Fibroblast of pulmonary artery (primary cell): ENCODE data around the gene TMEM266.

Experiments used
- DNase-seq: peaks from one replicate; pipeline ENCODE4 v3.0.0-alpha.2; 2010; ENCODE audit warnings: low read depth
- H3K4me3 ChIP-seq: replicated peaks from 2 replicates; pipeline ENCODE4 v1.5.1; 2011; ENCODE audit warnings: low read depth, mild to moderate bottlenecking, control low read depth, low read length, moderate library complexity
- CTCF ChIP-seq: IDR thresholded peaks from 2 replicates; pipeline ENCODE4 v1.5.1; 2011; ENCODE audit warnings: mild to moderate bottlenecking, control low read depth, low read length, inconsistent platforms; ENCODE audit errors: missing control alignments

The TMEM266 gene

DNA sequence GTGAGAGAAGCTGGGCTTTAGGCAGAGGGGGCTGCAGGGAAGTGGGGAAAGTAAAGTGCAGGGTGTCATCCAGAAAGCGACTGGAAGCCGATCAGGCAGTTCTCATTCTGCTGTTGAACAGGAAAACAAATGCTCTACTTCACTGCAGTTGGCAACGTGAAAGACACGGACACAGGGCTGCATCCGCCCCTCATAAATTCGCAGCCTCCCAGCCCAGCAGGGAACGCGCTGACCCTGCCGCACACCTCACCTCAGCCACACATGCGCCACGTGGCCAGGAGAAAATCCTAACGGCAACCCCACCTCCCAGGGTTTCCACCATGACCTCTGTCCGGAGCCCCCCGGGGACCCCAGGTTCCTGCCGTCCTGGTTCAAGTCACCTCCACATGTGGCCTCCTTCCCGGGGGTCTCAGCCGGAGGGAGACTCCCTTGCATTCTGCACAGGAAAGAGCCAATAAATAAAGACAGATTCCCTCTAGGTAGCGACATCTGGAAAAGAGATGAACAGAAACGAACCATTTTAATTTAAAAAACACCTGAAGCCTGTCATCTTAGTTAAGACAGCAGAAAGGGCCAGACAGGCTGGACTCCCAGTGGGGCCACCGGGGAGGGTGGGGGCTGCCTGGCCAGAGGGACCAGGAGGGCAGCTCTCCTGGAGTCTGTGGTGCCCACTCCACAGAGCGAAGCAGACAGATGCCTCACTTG, 118.7 kb downstream of the TMEM266 start:
- no peak overlapping the region for H3K4me3 ChIP-seq
- DNase-seq: no peak
- TF ChIP-seq CTCF: no peak

DNA sequence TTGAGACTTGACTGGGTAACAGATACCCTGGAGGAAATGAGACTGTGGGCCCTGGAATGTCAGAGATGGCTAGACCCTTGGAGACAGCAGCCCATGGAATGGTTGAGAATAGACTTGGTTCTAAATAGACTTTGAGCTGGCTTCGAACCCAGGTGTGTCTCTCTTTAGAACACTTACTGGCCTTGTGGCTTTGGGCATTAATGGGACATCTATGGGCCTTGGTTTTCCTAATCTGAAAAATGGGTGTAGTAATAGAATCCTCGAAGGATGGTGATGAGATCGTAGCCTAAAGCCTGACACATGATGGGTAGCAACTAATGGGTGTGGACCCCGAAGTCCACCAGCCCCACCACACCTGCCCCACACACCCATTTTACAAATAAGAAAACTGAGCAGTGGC, 119.2 kb downstream of the TMEM266 start:
- no peak for DNase-seq
- no peak overlapping the region for H3K4me3 ChIP-seq
- TF ChIP-seq CTCF: no peak

DNA sequence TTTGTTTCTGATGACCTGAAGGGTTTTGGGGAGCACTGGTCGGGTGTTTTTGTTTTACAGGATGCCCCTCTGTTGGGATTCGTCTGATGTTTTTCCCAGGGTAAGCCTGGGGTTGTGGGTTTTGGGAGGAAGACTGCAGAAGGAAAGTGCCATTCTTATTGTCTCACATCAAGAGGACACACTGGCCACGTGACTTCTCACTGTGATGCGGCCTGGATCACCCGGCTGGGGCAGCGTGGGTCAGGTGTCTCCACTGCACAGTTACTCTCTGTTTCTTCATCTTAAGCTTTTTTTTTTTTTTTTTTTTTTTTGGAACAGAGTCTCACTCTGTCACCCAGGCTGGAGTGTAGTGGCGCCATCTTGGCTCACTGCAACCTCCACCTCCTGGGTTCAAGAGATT, 120.5 kb downstream of the TMEM266 start:
- H3K4me3 ChIP-seq: no peak overlapping the region
- no peak for DNase-seq
- TF ChIP-seq CTCF: no peak

DNA sequence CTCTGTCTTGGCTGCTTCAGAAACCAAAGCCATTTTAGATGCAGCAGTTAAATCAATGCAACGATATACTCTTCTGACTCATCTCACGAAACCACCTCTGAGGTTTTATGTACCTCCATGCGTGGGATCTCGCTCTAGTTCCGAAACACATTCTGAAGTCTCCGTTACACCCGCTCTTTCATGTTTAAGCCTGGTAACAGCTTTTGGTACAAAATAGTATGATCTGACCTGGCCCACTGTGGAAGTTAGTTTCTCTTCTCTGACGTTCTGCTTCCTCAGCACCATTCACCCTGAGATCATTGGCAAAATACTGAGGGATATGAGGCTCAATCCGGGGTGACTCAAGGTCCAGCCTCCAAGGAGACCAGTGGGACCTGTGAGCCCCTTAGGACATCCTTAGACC, 121.9 kb downstream of the TMEM266 start:
- no peak overlapping the region for H3K4me3 ChIP-seq
- no peak for DNase-seq
- TF ChIP-seq CTCF: no peak

DNA sequence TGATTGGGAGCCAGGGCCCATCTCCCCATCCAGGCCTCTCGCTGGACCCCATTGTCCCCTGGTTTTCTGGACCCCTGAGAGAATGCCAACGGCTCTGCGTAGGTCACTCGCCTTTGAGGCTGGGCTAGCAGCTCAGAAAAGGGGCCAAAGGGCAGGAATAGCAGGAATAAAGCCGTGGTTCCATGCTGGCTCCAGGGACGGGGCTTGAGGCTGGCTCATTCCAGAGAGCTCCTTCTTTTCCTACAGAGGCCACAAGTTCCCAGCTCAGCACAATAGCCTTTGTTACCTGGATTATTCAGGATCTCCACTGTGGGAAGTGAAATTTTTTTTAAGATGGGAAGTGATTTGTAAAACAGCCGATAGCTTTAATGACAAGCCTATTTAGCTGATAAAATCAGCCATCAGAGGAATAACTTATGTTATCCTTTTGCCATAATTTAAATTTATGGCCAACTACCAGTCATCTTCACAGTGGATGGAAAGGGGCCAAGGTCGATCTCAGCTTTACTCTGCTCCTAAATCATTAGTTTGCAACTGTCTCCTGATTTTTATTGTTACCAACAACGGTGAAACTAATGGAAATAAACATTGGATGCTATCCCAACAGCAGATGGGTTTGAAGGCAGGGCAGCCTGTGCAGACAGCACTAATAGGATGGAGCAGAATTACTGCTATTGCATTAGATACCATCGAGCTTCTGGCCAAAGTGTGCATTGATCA, 124.3 kb downstream of the TMEM266 start:
- TF ChIP-seq CTCF: no peak
- no peak overlapping the region for H3K4me3 ChIP-seq
- DNase-seq: no peak

GRCh38 chr15:76184650-76185035, 124.9 kb downstream of the TMEM266 start:
- no peak for TF ChIP-seq CTCF
- DNase-seq: no peak
- no peak overlapping the region for H3K4me3 ChIP-seq
